H9 (cell line): ENCODE results near the gene SLC25A48. TPM values are rescaled to one million over a fixed set of nuclear protein-coding genes. Genes with fewer than 3 reads are reported as not detected.

ENCODE experiments used
- DNase-seq: peaks from one replicate; pipeline ENCODE4 v3.0.0-alpha.2; 2017
- H2AFZ ChIP-seq: one replicate; pipeline ENCODE4 v1.6.1; 2013; ENCODE audit warnings: mild to moderate bottlenecking, low read length, control low read depth, moderate library complexity
- H2AK5ac ChIP-seq: 2 replicates; pipeline ENCODE4 v1.6.1; 2013; ENCODE audit warnings: low read length, control low read depth, mixed read lengths; ENCODE audit not compliant: insufficient read length
- H2BK120ac ChIP-seq: one replicate; pipeline ENCODE4 v1.6.1; 2013; ENCODE audit warnings: low read depth, mild to moderate bottlenecking, low read length, control low read depth, inconsistent platforms; ENCODE audit not compliant: poor library complexity, severe bottlenecking
- H2BK12ac ChIP-seq: 2 replicates; pipeline ENCODE4 v1.6.1; 2013; ENCODE audit warnings: low read length, control low read depth, mixed read lengths, low read depth; ENCODE audit not compliant: insufficient read length
- H2BK15ac ChIP-seq: 2 replicates; pipeline ENCODE4 v1.6.1; 2013; ENCODE audit warnings: low read depth, low read length, control low read depth
- H2BK20ac ChIP-seq: one replicate; pipeline ENCODE4 v1.6.1; 2013; ENCODE audit warnings: low read depth, mild to moderate bottlenecking, low read length, control low read depth, inconsistent platforms; ENCODE audit not compliant: poor library complexity, severe bottlenecking
- H2BK5ac ChIP-seq: 2 replicates; pipeline ENCODE4 v1.6.1; 2013; ENCODE audit warnings: low read length, control low read depth, mixed read lengths; ENCODE audit not compliant: insufficient read length
- H3K14ac ChIP-seq: 2 replicates; pipeline ENCODE4 v1.6.1; 2013; ENCODE audit warnings: low read length, control low read depth; ENCODE audit not compliant: insufficient read depth
- H3K18ac ChIP-seq: 2 replicates; pipeline ENCODE4 v1.6.1; 2013; ENCODE audit warnings: low read depth, mild to moderate bottlenecking, mixed read lengths, low read length, control low read depth; ENCODE audit not compliant: insufficient read length
- H3K23ac ChIP-seq: 2 replicates; pipeline ENCODE4 v1.6.1; 2013; ENCODE audit warnings: low read length, control low read depth, mixed read lengths, low read depth; ENCODE audit not compliant: insufficient read length
- H3K23me2 ChIP-seq: 2 replicates; pipeline ENCODE4 v1.6.1; 2013; ENCODE audit warnings: low read depth, mild to moderate bottlenecking, mixed read lengths, low read length, control low read depth; ENCODE audit not compliant: insufficient read length, poor library complexity, severe bottlenecking
- H3K27ac ChIP-seq: 2 replicates; pipeline ENCODE4 v1.5.1; 2013; ENCODE audit warnings: low read length, control low read depth, mixed read lengths, low read depth; ENCODE audit not compliant: insufficient read length
- H3K27me3 ChIP-seq: 2 replicates; pipeline ENCODE4 v1.6.1; 2013; ENCODE audit warnings: low read length, control low read depth, inconsistent platforms; ENCODE audit not compliant: insufficient read depth
- H3K4ac ChIP-seq: 2 replicates; pipeline ENCODE4 v1.6.1; 2013; ENCODE audit warnings: low read depth, mild to moderate bottlenecking, control low read depth, inconsistent platforms, low read length, moderate library complexity
- H3K4me1 ChIP-seq: 2 replicates; pipeline ENCODE4 v1.6.1; 2013; ENCODE audit warnings: low read length, control low read depth, inconsistent platforms; ENCODE audit not compliant: insufficient read depth
- H3K4me2 ChIP-seq: 2 replicates; pipeline ENCODE4 v1.6.1; 2013; ENCODE audit warnings: low read length, control low read depth, mixed read lengths; ENCODE audit not compliant: insufficient read length, insufficient read depth
- H3K56ac ChIP-seq: 2 replicates; pipeline ENCODE4 v1.6.1; 2013; ENCODE audit warnings: low read depth, mild to moderate bottlenecking, mixed read lengths, low read length, control low read depth; ENCODE audit not compliant: insufficient read length
- H3K79me1 ChIP-seq: 2 replicates; pipeline ENCODE4 v1.6.1; 2013; ENCODE audit warnings: low read depth, mild to moderate bottlenecking, moderate library complexity, low read length, control low read depth, inconsistent platforms; ENCODE audit not compliant: insufficient read depth, poor library complexity, severe bottlenecking
- H3K79me2 ChIP-seq: 2 replicates; pipeline ENCODE4 v1.6.1; 2013; ENCODE audit warnings: low read length, control low read depth, inconsistent platforms; ENCODE audit not compliant: insufficient read depth
- H3K9ac ChIP-seq: 2 replicates; pipeline ENCODE4 v1.6.1; 2013; ENCODE audit warnings: low read length, control low read depth, mixed read lengths; ENCODE audit not compliant: insufficient read length; ENCODE audit errors: extremely low read depth
- H3K9me3 ChIP-seq: one replicate; pipeline ENCODE4 v1.6.1; 2013; ENCODE audit warnings: low read depth, low read length, inconsistent platforms; ENCODE audit not compliant: control insufficient read depth
- H3T11ph ChIP-seq: one replicate; pipeline ENCODE4 v1.6.1; 2013; ENCODE audit warnings: mild to moderate bottlenecking, low read length, control low read depth, inconsistent platforms
- H4K20me1 ChIP-seq: one replicate; pipeline ENCODE4 v1.6.1; 2013; ENCODE audit not compliant: control insufficient read depth, insufficient read length, insufficient read depth
- H4K5ac ChIP-seq: 2 replicates; pipeline ENCODE4 v1.6.1; 2013; ENCODE audit warnings: low read depth, mild to moderate bottlenecking, mixed read lengths, low read length, control low read depth; ENCODE audit not compliant: insufficient read length
- H4K8ac ChIP-seq: replicated peaks from 2 replicates; pipeline ENCODE4 v1.6.1; 2013; ENCODE audit warnings: low read length, control low read depth, mixed read lengths, low read depth; ENCODE audit not compliant: insufficient read length
- H4K91ac ChIP-seq: 2 replicates; pipeline ENCODE4 v1.6.1; 2013; ENCODE audit warnings: low read depth, mild to moderate bottlenecking, moderate library complexity, mixed read lengths, low read length, control low read depth; ENCODE audit not compliant: insufficient read length
- H3K27ac Mint-ChIP-seq, 3 experiments: 2 replicates in 2 of 3; 3 replicates in 1 of 3; pipeline ENCODE4 v1.8.0; 2020 to 2021; ENCODE audit warnings: mixed read lengths in 3 of 3, mild to moderate bottlenecking in 1 of 3, moderate library complexity in 1 of 3
- H3K27me3 Mint-ChIP-seq: 2 replicates; pipeline ENCODE4 v1.8.0; 2021; ENCODE audit warnings: low read depth, mild to moderate bottlenecking, moderate library complexity, mixed read lengths
- H3K36me3 Mint-ChIP-seq, 3 experiments: 2 replicates in 2 of 3; 3 replicates in 1 of 3; pipeline ENCODE4 v1.8.0; 2020 to 2021; ENCODE audit warnings: low read depth in 3 of 3, mixed read lengths in 3 of 3; ENCODE audit not compliant: insufficient read depth in 1 of 3
- H3K4me1 Mint-ChIP-seq, 2 experiments: 2 replicates each; pipeline ENCODE4 v1.8.0; 2020; ENCODE audit warnings: mixed read lengths in 2 of 2
- H3K4me3 Mint-ChIP-seq, 2 experiments: 2 replicates in 1 of 2; 3 replicates in 1 of 2; pipeline ENCODE4 v1.8.0; 2020 to 2021; ENCODE audit warnings: mild to moderate bottlenecking in 2 of 2, mixed read lengths in 2 of 2, moderate library complexity in 1 of 2
- H3K9me3 Mint-ChIP-seq, 2 experiments: 2 replicates in 1 of 2; 3 replicates in 1 of 2; pipeline ENCODE4 v1.8.0; 2020; ENCODE audit warnings: mild to moderate bottlenecking in 2 of 2, mixed read lengths in 2 of 2, moderate library complexity in 1 of 2
- CTCF ChIP-seq: fragments of 200-600 bp; sonication (generic); conservative IDR thresholded peaks from 3 replicates; pipeline ENCODE4 v1.8.0; 2021; ENCODE audit warnings: antibody characterized with exemption, mild to moderate bottlenecking
- whole genome bisulfite sequencing: extraction: QIAGEN DNeasy Blood & Tissue Kit; methylation state at CpG from one replicate; pipeline ENCODE4 v1.1.7; 2013; ENCODE audit warnings: missing lambda C conversion rate, low lambda C conversion rate, mixed read lengths; ENCODE audit not compliant: insufficient read length; ENCODE audit errors: extremely low coverage; 5-methylcytosine and 5-hydroxymethylcytosine counted together
- total RNA-seq: library from RNA; stranded (reverse); gene quantifications from 2 replicates; pipeline ENCODE4 v1.2.1, GENCODE V29; 2021

SLC25A48 gene
- total RNA-seq, 1 experiment from 2014 or later, result 0.66 TPM

DNA sequence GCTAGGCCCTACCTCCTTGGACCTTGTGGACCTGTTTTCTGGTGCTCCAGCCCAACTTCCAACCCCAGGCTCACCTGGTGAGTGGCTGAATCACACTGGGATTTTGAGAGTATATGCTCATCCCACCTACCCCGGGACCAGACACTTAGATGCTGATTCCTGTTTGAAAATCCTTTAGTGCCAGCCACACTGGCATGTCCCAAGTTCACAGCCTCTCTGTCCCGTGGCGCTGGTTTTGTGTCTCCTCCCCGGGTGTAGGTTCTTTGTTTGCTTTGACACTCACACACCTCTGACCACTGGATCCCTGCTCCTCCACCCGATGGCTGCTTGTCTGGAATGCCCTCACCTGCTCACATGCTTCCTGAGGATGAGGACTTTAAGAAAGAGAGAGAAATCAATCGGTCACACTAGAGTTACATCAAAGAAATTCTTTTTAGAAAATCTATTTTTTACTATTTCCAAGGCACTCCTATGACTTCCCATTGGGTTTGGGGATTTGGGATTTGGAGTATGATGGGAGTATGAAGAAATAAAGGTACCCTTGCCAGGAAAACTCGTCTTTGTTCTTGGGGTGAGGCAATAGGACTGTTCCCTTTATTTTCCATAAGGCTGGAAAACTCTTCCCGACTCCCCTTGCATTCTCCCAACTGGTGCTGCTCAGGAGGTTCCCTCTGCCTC lies 7.3 kb upstream of the SLC25A48 start:
- H3K4me1 Mint-ChIP-seq, result peaks cover 12 to 18% of the 10 kb centered on the region in 2 experiments
- no peak overlapping the region for H3K23ac ChIP-seq
- H3K79me2 ChIP-seq, result no peaks in the 10 kb centered on the region
- peaks cover 45% of the 10 kb centered on the region for H3K27me3 Mint-ChIP-seq
- no peak overlapping the region for H3K27ac ChIP-seq
- H3K4me2 ChIP-seq, result no peak overlapping the region
- no peak overlapping the region for H4K8ac ChIP-seq
- no peaks in the 10 kb centered on the region for H3K4me1 ChIP-seq
- H3K14ac ChIP-seq, result no peak overlapping the region
- H4K20me1 ChIP-seq, result no peaks in the 10 kb centered on the region
- no peak overlapping the region for H2BK12ac ChIP-seq
- H3K9me3 ChIP-seq, result no peaks in the 10 kb centered on the region
- H3K18ac ChIP-seq, result no peak overlapping the region
- H3K9me3 Mint-ChIP-seq, result peaks cover 0 to 3% of the 10 kb centered on the region in 2 experiments; a peak in 1 of 5 replicates
- no peak overlapping the region for H2BK120ac ChIP-seq
- no peak overlapping the region for H2AFZ ChIP-seq
- no peaks in the 10 kb centered on the region; the same call in 1 of the 2 replicates for H3K27me3 ChIP-seq
- no peak overlapping the region for H4K91ac ChIP-seq
- no peaks in the 10 kb centered on the region for H3K36me3 Mint-ChIP-seq
- H2AK5ac ChIP-seq, result no peak overlapping the region
- H3K56ac ChIP-seq, result no peak overlapping the region
- no peak overlapping the region for H2BK20ac ChIP-seq
- H3K9ac ChIP-seq, result no peak overlapping the region
- no peak overlapping the region for H3K4ac ChIP-seq
- H3K27ac Mint-ChIP-seq, result peak overlapping the region in 1 of 3 experiments; percentile 28; a peak in 1 of 7 replicates
- no peak for TF ChIP-seq CTCF
- no peak overlapping the region for H2BK5ac ChIP-seq
- H2BK15ac ChIP-seq, result no peak overlapping the region
- no peaks in the 10 kb centered on the region for H3K79me1 ChIP-seq
- no peaks in the 10 kb centered on the region for H3K23me2 ChIP-seq
- H3T11ph ChIP-seq, result no peak overlapping the region
- no peak overlapping the region for H4K5ac ChIP-seq
- no CpG with 5 or more reads among the region's 8 CpGs for WGBS
- no peak for DNase-seq
- no peak overlapping the region; a peak in 1 of 5 replicates for H3K4me3 Mint-ChIP-seq
